HG03135 (cell line): ENCODE measurements around the gene LAD1.

Experiments used
- ATAC-seq: cut with Tn5 transposase; IDR thresholded peaks from one replicate; pipeline ENCODE4 v1.9.1; 2021; ENCODE audit warnings: mild to moderate bottlenecking, moderate library complexity; ENCODE audit not compliant: unreplicated experiment

LAD1 gene

DNA sequence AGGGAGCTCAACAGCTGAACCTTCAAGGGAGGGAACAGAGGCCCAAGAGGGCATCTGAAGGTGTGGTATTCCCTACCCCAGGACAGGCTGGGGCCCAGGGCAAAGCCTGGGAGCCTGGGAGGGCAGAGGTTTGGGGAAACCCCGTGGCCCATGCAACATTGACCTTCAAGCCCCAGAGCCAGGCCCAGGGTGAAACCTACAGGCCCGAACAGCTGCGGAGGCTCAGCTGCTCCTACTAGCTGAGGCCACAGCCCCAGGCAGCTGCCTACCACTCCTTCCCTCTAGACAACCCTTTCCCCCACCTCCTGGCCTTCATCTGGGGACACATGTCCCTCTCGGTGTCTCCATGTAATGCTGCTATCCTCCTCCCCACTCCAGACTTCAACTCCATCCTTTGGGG lies 3.2 kb downstream of the LAD1 start:
- ATAC-seq = no peak

DNA sequence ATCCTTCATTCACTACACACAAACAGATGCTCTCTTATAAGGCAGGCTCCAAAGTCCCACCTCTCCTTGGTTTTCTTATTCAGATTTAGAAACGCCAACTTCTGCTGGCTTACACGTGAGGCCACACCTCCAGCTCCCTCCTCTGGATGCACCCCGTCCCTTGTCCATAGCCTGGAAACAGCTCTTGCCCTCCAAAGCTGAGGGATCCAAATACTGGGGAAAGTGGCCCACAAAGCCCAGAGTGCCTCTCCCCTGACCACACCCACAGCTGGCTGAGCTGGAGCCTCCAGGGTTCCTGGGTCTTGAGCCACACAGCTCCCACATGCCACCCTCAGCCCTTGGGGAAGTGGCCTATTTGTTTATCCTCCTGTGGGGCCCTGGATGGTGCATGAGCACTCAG lies 4.5 kb downstream of the LAD1 start:
- no peak for ATAC-seq

DNA sequence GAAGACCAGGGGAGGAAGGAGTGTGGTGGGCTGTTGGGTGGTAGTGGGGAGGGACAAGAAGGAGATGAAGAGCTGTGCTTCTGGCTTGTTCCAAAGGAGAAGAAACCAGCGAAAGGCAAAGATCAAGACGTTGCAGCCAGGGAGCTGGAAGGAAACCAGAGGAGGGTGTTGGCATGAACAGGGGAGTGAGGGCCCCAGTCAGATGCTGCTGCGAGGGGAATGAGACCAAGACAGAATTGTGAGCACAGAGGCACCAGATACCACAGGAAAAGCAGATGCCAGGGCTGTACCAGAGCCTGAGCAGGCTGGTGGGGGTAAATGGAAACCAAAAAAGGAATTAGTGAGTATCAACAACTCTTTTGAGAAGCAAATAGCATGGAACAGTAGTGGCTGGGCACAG lies 6.0 kb downstream of the LAD1 start:
- no peak for ATAC-seq

- no peak for ATAC-seq
Observed at GRCh38 chr1:201391651-201392511, 7.2 kb downstream of the LAD1 start.

GRCh38 chr1:201391225-201391624 lies 7.9 kb downstream of the LAD1 start:
- ATAC-seq = no peak

DNA sequence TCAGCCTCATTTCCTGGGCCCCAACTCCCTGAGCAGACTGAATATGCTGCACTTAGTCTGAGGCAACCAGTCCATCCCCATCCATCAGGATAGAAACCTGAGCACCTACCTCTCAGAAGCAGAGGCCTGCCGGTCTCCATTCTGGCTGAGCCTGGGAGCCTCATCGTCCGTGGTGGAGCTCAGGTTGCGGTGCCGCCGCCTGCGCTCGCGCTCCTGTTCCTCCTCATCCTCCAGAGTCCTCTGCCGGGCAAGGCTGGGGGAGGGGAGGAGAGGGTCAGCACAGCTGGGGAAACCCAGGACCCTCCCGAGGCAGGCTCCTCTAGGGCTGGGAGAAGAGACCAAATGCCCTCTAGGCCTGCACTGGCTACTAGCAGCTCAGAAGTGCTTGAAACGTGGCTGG lies 10.1 kb downstream of the LAD1 start:
- no peak for ATAC-seq

DNA sequence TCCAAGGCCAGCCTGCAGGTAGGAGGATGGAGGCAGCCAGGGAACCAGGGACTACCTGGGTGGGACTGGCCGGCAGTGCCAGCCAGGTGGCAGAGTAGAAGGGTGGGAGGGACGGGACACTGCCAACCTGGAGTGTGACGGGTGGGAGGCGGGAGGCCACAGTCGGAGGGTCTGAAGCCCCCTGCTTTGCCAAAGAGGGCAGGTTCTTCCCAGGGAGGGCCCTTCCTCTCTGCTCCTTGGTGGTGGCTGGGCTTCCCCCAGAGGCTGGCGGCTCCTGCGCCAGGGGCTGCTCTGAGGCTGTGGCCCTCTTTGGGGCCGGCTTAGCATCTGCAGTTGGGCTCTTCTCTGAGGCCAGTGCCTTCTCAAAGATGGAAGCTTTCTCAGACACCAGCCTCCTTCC lies 12.9 kb downstream of the LAD1 start:
- ATAC-seq = no peak

GRCh38 chr1:201385299-201385891 lies 13.7 kb downstream of the LAD1 start:
- no peak for ATAC-seq

DNA sequence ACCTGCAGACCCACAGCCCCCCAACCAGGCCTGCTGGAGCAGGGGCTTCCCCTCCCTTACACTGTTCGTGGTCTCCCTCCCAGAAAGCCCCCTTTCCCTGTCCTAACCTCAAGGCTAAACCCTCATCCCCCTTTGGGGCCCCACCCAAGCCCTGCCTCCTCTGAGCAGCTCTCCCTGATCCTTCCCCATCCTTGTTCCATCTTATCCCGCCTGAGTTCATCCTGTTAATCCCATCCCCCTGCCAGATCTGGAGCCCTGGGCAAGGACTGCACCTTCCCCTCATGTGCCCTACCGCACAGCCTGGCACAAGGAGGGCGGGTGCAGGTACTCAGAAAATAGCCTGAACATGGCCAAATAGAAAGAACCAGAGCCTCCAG lies 14.7 kb downstream of the LAD1 start:
- ATAC-seq = no peak

DNA sequence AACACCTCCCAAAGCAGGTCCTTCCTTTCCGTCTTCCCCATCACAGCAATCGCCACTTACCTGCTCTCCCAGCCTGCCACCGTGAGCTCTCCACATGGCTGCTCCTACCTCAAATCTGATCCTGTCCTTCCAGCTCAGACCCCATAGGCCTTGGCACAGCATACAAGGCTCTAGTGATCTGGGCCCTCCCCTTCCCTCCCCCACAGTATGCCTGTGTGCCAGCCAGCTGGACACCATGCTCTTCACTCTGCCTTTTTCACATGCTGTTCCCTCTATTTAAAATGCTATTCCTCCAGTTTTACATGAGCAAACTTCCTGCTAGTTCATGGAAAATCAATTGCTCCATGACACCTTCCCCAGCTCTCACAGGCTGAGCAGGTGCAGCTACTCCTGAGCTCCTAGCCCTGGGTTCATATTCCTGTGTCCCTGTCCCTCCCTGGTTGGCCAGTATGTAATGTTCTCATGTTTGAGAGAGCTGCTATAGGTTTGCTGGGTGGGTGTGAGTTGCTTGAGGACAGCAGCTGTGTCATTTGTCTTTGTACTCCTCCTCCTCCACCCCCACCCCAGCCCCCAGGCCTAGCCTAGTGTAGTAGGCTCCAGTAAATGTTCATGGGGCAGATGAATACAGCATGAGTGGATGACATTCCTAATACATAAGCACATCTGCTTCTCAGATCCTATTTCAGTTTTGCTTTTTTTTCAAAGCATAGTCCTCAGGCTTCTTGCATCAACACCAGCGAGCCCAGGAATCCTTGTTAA lies 15.3 kb downstream of the LAD1 start:
- ATAC-seq = no peak

GRCh38 chr1:201381130-201381529 lies 18.0 kb downstream of the LAD1 start:
- no peak for ATAC-seq

DNA sequence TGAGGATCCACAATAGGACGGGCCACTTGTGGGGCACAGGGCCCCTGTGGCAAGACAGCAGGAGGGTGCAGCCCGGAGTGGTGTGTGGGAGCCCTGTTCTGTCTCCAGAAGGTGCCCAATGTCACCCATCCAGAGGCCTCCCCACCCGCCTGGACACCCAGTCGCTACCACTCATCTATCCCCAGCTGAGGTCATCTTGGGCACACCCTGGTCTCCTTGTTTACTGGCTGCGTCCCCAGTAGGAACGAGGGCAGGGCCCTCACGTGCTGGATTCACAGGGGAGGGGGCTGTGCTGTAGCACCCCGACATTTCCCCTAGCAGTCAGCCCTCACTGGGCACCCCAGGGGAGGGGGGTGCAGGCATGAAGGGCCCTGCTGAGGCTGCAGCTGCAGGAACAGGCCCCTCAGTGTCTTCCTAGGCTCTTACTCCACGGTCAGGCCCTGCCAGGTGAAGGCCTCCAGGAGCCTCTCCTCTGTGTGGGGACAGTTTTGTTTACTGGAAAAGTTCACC lies 19.3 kb downstream of the LAD1 start:
- no peak for ATAC-seq

GRCh38 chr1:201378804-201379203 lies 20.3 kb downstream of the LAD1 start:
- ATAC-seq = no peak

DNA sequence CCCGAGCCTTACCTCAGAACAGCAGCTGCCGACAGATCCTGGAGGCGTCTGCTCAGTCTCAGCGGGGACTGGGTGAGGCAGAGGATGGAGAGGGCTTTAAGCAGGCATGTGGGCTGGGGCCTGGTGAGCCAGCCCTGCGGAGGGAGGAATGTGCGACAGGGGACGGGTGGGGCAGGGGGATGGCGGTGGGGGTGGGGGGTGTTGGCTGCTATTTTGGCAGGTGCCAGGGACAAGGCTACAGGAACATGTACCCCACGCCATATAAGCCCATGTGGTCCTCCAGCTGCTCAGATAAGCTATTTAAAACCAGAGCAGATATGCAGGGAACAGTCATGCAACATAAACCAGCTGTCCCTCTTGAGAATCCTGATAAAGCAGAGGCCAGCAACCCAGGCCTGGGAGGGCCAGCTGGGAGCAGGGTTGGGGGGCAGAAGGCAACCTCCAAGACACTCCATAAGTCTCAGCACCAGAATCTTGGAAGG lies 21.5 kb downstream of the LAD1 start, which contains the start of gene TNNT2:
TSS of gene TNNT2 (minus strand) at position 70 of the 482 bp plus-strand sequence. CDS start 4,426 bp downstream, outside the sequence.
- ATAC-seq = no peak

- no peak for ATAC-seq
Observed at GRCh38 chr1:201376464-201377374, 22.4 kb downstream of the LAD1 start.

DNA sequence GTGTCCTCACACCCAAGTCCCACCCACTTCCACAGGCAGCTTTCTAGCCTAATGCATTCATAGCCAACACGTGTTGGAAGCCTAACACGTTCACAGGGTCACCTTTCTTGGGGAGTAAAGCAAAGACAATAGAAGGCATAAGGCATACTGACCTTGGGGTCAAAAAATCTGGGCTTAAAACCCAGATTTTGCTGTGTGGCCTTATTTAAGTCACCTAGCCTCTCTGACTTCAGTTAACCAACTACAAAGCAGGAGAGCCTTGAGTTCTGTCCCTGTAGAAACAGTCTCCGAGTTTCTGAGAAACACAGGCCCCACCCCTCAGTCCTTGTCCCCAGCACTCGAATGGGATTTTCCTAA lies 23.0 kb downstream of the LAD1 start:
- ATAC-seq = no peak

GRCh38 chr1:201375169-201375568 lies 24.0 kb downstream of the LAD1 start:
- ATAC-seq = no peak

DNA sequence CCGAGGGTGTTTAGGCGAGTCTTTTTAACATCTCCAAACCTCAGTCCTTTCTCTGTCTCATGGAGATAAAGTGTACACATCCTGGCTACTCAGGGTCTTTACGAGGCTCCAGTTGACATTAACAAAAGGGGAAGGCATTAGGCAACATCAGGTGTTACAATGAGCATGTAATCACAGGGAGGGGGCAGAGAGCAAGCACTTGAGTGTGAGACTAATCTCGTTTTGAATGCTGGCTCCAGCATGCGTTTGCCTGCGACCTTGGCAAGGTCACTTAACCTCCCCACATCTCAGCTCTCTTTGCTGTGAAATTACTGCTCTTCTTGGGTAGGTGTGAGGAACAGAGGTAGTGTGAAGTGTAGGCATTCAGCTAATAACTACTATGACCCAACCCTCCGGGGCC lies 24.8 kb downstream of the LAD1 start:
- no peak for ATAC-seq

DNA sequence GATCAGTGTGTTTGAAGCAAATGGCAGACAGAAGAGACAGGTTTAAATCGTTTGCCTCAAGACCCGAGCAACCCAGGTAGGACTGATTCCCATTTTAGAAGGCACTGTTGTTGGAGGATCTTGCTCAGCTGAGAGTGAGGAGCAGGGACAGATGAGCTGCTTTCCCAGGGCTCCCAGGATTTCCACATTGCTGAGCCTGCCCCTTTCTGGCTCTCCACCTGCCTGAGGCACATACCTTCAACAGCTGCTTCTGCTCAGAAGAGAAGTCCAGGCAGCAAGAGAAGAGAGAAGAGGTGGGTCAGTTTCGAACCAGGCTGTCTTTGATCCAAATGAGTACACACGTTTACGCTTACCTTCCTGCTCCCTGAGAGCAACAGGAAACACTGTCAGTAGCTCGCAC lies 27.3 kb downstream of the LAD1 start:
- no peak for ATAC-seq

DNA sequence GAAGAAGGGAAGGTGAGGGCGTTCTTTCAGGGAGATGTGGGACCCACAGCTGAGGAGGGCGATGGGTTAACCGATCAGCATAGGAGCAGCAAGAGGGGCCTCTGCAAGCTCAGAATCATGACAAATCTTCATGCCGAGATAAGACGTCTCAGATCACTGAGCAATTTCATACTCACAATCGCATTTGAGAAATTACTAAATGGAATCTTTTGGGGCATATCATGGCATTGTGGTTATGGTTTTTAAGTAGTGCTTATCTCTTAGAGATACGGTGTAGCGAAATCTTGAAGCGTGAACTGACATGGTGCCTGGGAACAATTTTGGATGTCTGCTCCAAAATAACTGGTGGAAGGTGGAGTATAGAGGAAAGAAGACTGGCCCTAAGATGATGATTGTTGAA lies 27.8 kb downstream of the LAD1 start:
- ATAC-seq = no peak
